ENCODE results near the gene AP4E1.
"Not testable (repeated sequence)": the region's sequence is repeated elsewhere in the genome, so short reads cannot be mapped to it uniquely, and the experiment has no call there.

The AP4E1 gene

GRCh38 chr15:50953302-50953701 lies 44.8 kb downstream of the AP4E1 start:
- POLR2A ChIA-PET = no interaction called here
- TF ChIP-seq CTCF (IDR thresholded peaks at IDR 0.05; ENCODE audit: control extremely low read depth, extremely low read depth, low read depth, missing control alignments) = no peak
- CTCF ChIA-PET = interaction anchor here (1.1 kb wide), 1 partner anchor 22 kb away, joined by 4 read pairs; no protein-coding TSS in a partner anchor
- DNase-seq (ENCODE audit: extremely low spot score) = no peak

GRCh38 chr15:50954837-50955236 lies 46.4 kb downstream of the AP4E1 start:
- DNase-seq (ENCODE audit: extremely low spot score); CTCF ChIA-PET; POLR2A ChIA-PET: not testable (repeated sequence)

- ChIA-PET POLR2A (no interaction called here), CTCF (interaction anchor here (1.1 to 1.7 kb wide), 2 partner anchors 10 to 19 kb away, joined by 3 read pairs; no protein-coding TSS in a partner anchor)
- TF ChIP-seq CTCF (IDR thresholded peaks at IDR 0.05; ENCODE audit: control extremely low read depth, extremely low read depth, low read depth, missing control alignments) = no peak
- DNase-seq (ENCODE audit: extremely low spot score) = no peak
These were observed 51.2 kb downstream of the AP4E1 start for GRCh38 chr15:50959717-50960116.

GRCh38 chr15:50964075-50964474 lies 55.6 kb downstream of the AP4E1 start:
- no peak for TF ChIP-seq CTCF (IDR thresholded peaks at IDR 0.05; ENCODE audit: control extremely low read depth, extremely low read depth, low read depth, missing control alignments)
- no peak for DNase-seq (ENCODE audit: extremely low spot score)
- POLR2A ChIA-PET = no interaction called here
- CTCF ChIA-PET = no interaction called here

GRCh38 chr15:50968353-50968752 lies 59.9 kb downstream of the AP4E1 start:
- no peak for DNase-seq (ENCODE audit: extremely low spot score)
- ChIA-PET CTCF (interaction anchor here (1.0 to 1.2 kb wide), 2 partner anchors 11 to 57 kb away, joined by 3 read pairs; no protein-coding TSS in a partner anchor), POLR2A (no interaction called here)
- no peak for TF ChIP-seq CTCF (IDR thresholded peaks at IDR 0.05; ENCODE audit: control extremely low read depth, extremely low read depth, low read depth, missing control alignments)

- CTCF ChIA-PET = interaction anchor here (1.0 to 1.4 kb wide), 2 partner anchors 26 to 84 kb away, joined by 3 read pairs; no protein-coding TSS in a partner anchor
- no peak for TF ChIP-seq CTCF (IDR thresholded peaks at IDR 0.05; ENCODE audit: control extremely low read depth, extremely low read depth, low read depth, missing control alignments)
- POLR2A ChIA-PET = no interaction called here
These were observed 62.0 kb downstream of the AP4E1 start for GRCh38 chr15:50970524-50970923.

GRCh38 chr15:50971115-50971514 lies 62.6 kb downstream of the AP4E1 start:
- no peak for TF ChIP-seq CTCF (IDR thresholded peaks at IDR 0.05; ENCODE audit: control extremely low read depth, extremely low read depth, low read depth, missing control alignments)
- no peak for DNase-seq (ENCODE audit: extremely low spot score)
- CTCF ChIA-PET = no interaction called here
- POLR2A ChIA-PET = no interaction called here

More at GRCh38 chr15:50970524-50970923, 62.0 kb downstream of the AP4E1 start:
- no peak for DNase-seq (ENCODE audit: extremely low spot score)

Measured in GM10248 (cell line).